Gastrocnemius medialis (tissue), 4 donors: ENCODE data around the gene APOL4. TPM values are rescaled to one million over a fixed set of nuclear protein-coding genes. Genes with fewer than 3 reads are reported as not detected.

ENCODE experiments used
- ATAC-seq, 2 donors: fragments of 150-250 bp; one replicate each; pipeline ENCODE4 v1.9.1; 2016
- DNase-seq, 2 donors: peaks; one replicate each; pipeline ENCODE4 v3.0.0-alpha.2; 2019
- H3K27ac ChIP-seq, 4 donors: fragments of 200-600 bp; sonication (generic); 1 replicate in 1 of 4; 2 replicates in 3 of 4; pipeline ENCODE4 v1.5.1; 2016 to 2018; ENCODE audit warnings: mild to moderate bottlenecking in 2 of 4, moderate library complexity in 1 of 4
- H3K27me3 ChIP-seq, 3 donors: fragments of 200-600 bp; sonication (generic) in 2 of 3; 1 replicate in 1 of 3; 2 replicates in 2 of 3; pipeline versions ENCODE4 v1.5.1 to v1.6.0; 2016 to 2019; ENCODE audit warnings: mild to moderate bottlenecking in 1 of 3, moderate library complexity in 1 of 3
- H3K36me3 ChIP-seq, 2 donors: fragments of 200-600 bp; sonication (generic) in 1 of 2; one replicate each; pipeline ENCODE4 v1.5.1; 2017 to 2018
- H3K4me1 ChIP-seq, 2 donors: fragments of 200-600 bp; sonication (generic) in 1 of 2; one replicate each; pipeline ENCODE4 v1.5.1; 2016 to 2017; ENCODE audit warnings: mild to moderate bottlenecking in 2 of 2
- H3K4me3 ChIP-seq, 4 donors: fragments of 200-600 bp; sonication (generic) in 3 of 4; 1 replicate in 1 of 4; 2 replicates in 3 of 4; pipeline ENCODE4 v1.5.1; 2016 to 2019; ENCODE audit warnings: mild to moderate bottlenecking in 2 of 4
- H3K9me3 ChIP-seq, 3 donors: fragments of 200-600 bp; sonication (generic) in 2 of 3; 1 replicate in 1 of 3; 2 replicates in 2 of 3; pipeline ENCODE4 v1.5.1; 2016 to 2019
- CTCF ChIP-seq, 5 experiments: fragments of 450-650 bp in 3 of 5; fragments of 200-600 bp in 2 of 5; sonication (generic) in 2 of 5; IDR thresholded peaks in 4 of 5; conservative IDR thresholded peaks in 1 of 5; 1 replicate in 4 of 5; 2 replicates in 1 of 5; pipeline ENCODE4 v1.5.1; 2016 to 2019; ENCODE audit warnings: antibody characterized with exemption in 5 of 5, mild to moderate bottlenecking in 3 of 5, moderate library complexity in 3 of 5
- POLR2A ChIP-seq, 2 donors: fragments of 450-650 bp; IDR thresholded peaks; one replicate each; pipeline ENCODE4 v1.6.1; 2017; ENCODE audit warnings: antibody characterized with exemption in 2 of 2, mild to moderate bottlenecking in 2 of 2, moderate library complexity in 2 of 2
- in situ Hi-C, 4 donors: fragments of 200-750 bp; cut with MboI; loops; one replicate each; pipeline versions ENCODE4 v1.15.0 to v1.8.0; 2017; ENCODE audit warnings: low sequenced_read_pairs in 4 of 4
- intact Hi-C: fragments of 100-400 bp; cut with DNase I; formaldehyde crosslinking; loops from one replicate; pipeline ENCODE4 v1.15.1; 2023; ENCODE audit warnings: low total_unique reads
- total RNA-seq, 4 donors: library from RNA; depleted of rRNA; stranded (reverse); fragments of >200 nt; gene quantifications; one replicate each; pipeline versions ENCODE4 v1.1.0 to v1.2.3, GENCODE V29; 2016

APOL4 gene
- total RNA-seq, 4 donors from 2014 or later, result 1.5 to 2.3 (median 2.0) TPM; not detected in 1

- peaks cover 0 to 7% of the 10 kb centered on the region in 2 donors for H3K36me3 ChIP-seq
- in situ Hi-C loops (loop anchor here in 1 of 4 donors (10.0 kb wide), 1 partner anchor 95 kb away; no protein-coding TSS in a partner anchor), intact Hi-C loops (loop anchor here (1.0 to 2.0 kb wide), 2 partner anchors 16 to 45 kb away; no protein-coding TSS in a partner anchor)
- TF ChIP-seq POLR2A (IDR thresholded peaks at IDR 0.05) (peak; percentile 74 to 83), CTCF (IDR thresholded peaks at IDR 0.05 in 4 of 5, conservative IDR thresholded peaks at IDR 0.05 in 1 of 5) (peak; percentile 49 to 82 (median 71))
- H3K9me3 ChIP-seq, result no peaks in the 10 kb centered on the region
- peak; percentile 87 to 93 for DNase-seq
- peak; percentile 97 to 98 for ATAC-seq
- H3K4me1 ChIP-seq, result peaks cover 36 to 48% of the 10 kb centered on the region in 2 donors
- H3K27me3 ChIP-seq, result no peaks in the 10 kb centered on the region
- peak within 1 kb of the TSS; percentile 88 to 97 (median 93) for H3K27ac ChIP-seq
- H3K4me3 ChIP-seq, result peak within 1 kb of the TSS; percentile 64 to 87 (median 76)
Measured at GRCh38 chr22:36239401-36240171, 38.0 kb upstream of the APOL4 start, which contains the start of gene APOL2. TSS of gene APOL2 (minus strand) at chr22:36239527. CDS start at chr22:36233162, 6,365 bp downstream.

GRCh38 chr22:36239150-36239400, 37.5 kb upstream of the APOL4 start:
- Histone ChIP-seq H3K27ac (peak overlapping the region; percentile 88 to 97 (median 93)), H3K27me3 (no peaks in the 10 kb centered on the region), H3K9me3 (no peaks in the 10 kb centered on the region), H3K36me3 (peaks cover 0 to 7% of the 10 kb centered on the region in 2 donors), H3K4me1 (peaks cover 31 to 45% of the 10 kb centered on the region in 2 donors), H3K4me3 (peak overlapping the region; percentile 64 to 87 (median 76))
- no peak for DNase-seq
- intact Hi-C loops (loop anchor here (1.0 to 2.0 kb wide), 2 partner anchors 16 to 44 kb away; no protein-coding TSS in a partner anchor), in situ Hi-C loops (loop anchor here in 1 of 4 donors (10.0 kb wide), 1 partner anchor 94 kb away; no protein-coding TSS in a partner anchor)
- peak; percentile 17 to 28 for ATAC-seq
- no peak for TF ChIP-seq POLR2A (IDR thresholded peaks at IDR 0.05)
- TF ChIP-seq CTCF (IDR thresholded peaks at IDR 0.05 in 4 of 5, conservative IDR thresholded peaks at IDR 0.05 in 1 of 5), result no peak

DNA sequence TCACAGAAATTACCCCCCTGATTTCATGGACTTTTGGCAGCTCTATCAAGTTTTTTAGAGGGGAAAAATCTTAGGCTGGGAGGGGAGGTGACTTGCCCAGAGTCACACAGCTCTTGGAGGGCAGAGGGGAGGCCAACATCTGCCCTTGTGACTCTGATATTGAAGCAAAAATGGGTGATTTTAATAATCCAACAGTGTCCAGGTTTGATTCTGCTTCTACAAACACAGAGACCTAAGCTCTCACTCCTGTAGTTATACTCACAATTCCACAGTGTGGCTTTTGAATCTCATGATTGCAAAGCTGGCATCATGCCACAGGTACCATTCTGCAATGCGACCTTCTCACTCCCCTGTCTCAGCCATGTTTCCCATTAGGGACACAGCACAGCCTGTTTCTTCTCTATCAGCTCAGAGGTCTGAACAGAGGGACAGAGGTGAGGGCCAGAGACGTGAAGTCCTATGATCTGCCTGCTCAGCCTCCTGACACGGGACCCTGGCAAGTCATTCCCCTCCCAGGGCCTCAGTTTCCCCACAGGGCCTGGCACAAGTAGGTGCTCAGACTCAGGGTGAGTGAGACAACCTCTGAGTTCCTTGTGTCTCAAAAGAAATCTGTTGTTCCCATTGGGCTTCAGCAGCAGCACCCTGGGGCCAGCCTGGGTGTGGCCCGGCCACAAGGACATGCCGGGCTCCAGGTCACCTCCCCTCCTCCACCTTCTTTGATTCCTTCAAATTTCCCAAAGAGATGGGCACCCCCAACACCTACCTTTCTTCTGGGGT, 37.0 kb upstream of the APOL4 start:
- DNase-seq (peak in 1 of 2 donors; percentile 43), ATAC-seq (peak; percentile 45 to 49)
- Histone ChIP-seq H3K4me1 (peaks cover 27 to 39% of the 10 kb centered on the region in 2 donors), H3K27me3 (no peaks in the 10 kb centered on the region), H3K36me3 (peaks cover 0 to 7% of the 10 kb centered on the region in 2 donors), H3K4me3 (peak overlapping the region; percentile 64 to 87 (median 76)), H3K9me3 (no peaks in the 10 kb centered on the region), H3K27ac (peak overlapping the region; percentile 88 to 97 (median 93))
- intact Hi-C loops (loop anchor here (1.0 to 2.0 kb wide), 2 partner anchors 15 to 44 kb away; no protein-coding TSS in a partner anchor), in situ Hi-C loops (loop anchor here in 1 of 4 donors (10.0 kb wide), 1 partner anchor 94 kb away; no protein-coding TSS in a partner anchor)
- TF ChIP-seq CTCF (IDR thresholded peaks at IDR 0.05 in 4 of 5, conservative IDR thresholded peaks at IDR 0.05 in 1 of 5), result no peak
- no peak for TF ChIP-seq POLR2A (IDR thresholded peaks at IDR 0.05)

- in situ Hi-C loops (loop anchor here in 1 of 4 donors (10.0 kb wide), 1 partner anchor 93 kb away; no protein-coding TSS in a partner anchor), intact Hi-C loops (loop anchor here (2.0 kb wide), 1 partner anchor 43 kb away; no protein-coding TSS in a partner anchor)
- H3K4me1 ChIP-seq, result peaks cover 24 to 37% of the 10 kb centered on the region in 2 donors
- ATAC-seq (no peak), DNase-seq (no peak)
- H3K36me3 ChIP-seq, result peaks cover 0 to 15% of the 10 kb centered on the region in 2 donors
- TF ChIP-seq POLR2A (IDR thresholded peaks at IDR 0.05), result no peak
- TF ChIP-seq CTCF (IDR thresholded peaks at IDR 0.05 in 4 of 5, conservative IDR thresholded peaks at IDR 0.05 in 1 of 5), result no peak
- no peaks in the 10 kb centered on the region for H3K9me3 ChIP-seq
- H3K27me3 ChIP-seq, result no peaks in the 10 kb centered on the region
- peak overlapping the region; percentile 88 to 97 (median 93) for H3K27ac ChIP-seq
- peak overlapping the region; percentile 64 to 87 (median 76) for H3K4me3 ChIP-seq
Measured at GRCh38 chr22:36237462-36238372, 36.1 kb upstream of the APOL4 start.
